Measurements from ENCODE around the gene INHBA.

DNA sequence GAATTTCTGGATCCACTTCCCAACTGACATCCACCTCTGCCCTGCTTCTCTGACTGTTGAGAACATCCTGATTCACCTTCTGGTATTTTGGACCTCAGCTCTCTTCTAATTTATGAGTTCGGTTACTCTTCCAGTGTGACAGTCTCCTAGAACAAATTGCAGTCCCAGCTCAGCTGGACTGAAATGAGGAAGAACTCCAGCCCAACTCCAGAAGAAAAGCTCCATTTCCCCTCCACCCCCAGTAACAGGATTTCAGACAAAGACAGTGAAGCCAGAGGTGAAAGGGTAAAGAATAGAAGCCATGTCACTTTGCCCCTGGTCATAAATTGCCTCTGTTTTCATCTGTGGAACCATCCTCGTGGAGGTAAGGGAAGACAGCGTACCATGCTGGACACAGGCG lies 26.2 kb upstream of the INHBA start:
- TF ChIP-seq, protein P1, sequence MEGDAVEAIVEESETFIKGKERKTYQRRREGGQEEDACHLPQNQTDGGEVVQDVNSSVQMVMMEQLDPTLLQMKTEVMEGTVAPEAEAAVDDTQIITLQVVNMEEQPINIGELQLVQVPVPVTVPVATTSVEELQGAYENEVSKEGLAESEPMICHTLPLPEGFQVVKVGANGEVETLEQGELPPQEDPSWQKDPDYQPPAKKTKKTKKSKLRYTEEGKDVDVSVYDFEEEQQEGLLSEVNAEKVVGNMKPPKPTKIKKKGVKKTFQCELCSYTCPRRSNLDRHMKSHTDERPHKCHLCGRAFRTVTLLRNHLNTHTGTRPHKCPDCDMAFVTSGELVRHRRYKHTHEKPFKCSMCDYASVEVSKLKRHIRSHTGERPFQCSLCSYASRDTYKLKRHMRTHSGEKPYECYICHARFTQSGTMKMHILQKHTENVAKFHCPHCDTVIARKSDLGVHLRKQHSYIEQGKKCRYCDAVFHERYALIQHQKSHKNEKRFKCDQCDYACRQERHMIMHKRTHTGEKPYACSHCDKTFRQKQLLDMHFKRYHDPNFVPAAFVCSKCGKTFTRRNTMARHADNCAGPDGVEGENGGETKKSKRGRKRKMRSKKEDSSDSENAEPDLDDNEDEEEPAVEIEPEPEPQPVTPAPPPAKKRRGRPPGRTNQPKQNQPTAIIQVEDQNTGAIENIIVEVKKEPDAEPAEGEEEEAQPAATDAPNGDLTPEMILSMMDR (conservative IDR thresholded peaks at IDR 0.05; ENCODE audit: low read length) = no peak
- TF ChIP-seq EZH2phosphoT487 (IDR thresholded peaks at IDR 0.05; ENCODE audit: borderline replicate concordance, low read depth, low read length) = no peak
